Loucy (cell line): ENCODE data around the gene LMBR1.

Source experiments
- EZH2phosphoT487 ChIP-seq: fragments of 200-600 bp; IDR thresholded peaks from 2 replicates; pipeline ENCODE4 v1.6.1; 2018; ENCODE audit warnings: antibody characterized with exemption, mild to moderate bottlenecking, moderate library complexity, borderline replicate concordance
- TF ChIP-seq, protein P1 (sequence below): fragments of 200-600 bp; sonication (generic); conservative IDR thresholded peaks from 2 replicates; pipeline ENCODE4 v1.5.1; 2014; ENCODE audit warnings: mild to moderate bottlenecking, antibody characterized with exemption, low read length

DNA sequence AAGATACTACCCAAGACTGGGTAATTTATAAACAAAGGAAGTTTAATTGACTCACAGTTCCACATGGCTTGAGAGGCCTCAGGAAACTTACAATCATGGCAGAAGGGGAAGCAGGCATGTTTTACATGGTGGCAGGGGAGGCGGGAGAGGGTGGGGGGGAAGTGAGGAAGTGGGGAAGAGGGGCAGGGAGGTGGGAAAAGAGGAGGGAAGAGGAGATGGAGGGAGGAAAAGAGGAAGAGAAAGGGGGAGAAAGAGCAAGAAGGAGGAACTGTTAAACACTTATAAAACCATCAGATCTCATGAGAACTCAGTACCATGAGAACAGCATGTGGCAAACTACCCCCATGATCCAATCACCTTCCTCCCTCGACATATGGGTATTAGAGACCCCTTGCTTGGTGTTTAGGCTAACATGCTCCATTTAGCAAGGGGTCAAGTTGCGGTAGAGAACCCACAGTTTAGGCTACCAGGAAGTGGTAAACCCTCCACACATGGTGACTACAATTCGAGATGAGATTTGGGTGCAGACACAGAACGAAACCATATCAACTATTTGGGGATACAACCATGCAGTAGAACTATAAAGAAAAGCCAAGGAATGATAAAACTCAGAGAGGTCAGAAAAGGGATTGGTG is 3.5 kb upstream of the LMBR1 start:
- TF ChIP-seq, protein P1, sequence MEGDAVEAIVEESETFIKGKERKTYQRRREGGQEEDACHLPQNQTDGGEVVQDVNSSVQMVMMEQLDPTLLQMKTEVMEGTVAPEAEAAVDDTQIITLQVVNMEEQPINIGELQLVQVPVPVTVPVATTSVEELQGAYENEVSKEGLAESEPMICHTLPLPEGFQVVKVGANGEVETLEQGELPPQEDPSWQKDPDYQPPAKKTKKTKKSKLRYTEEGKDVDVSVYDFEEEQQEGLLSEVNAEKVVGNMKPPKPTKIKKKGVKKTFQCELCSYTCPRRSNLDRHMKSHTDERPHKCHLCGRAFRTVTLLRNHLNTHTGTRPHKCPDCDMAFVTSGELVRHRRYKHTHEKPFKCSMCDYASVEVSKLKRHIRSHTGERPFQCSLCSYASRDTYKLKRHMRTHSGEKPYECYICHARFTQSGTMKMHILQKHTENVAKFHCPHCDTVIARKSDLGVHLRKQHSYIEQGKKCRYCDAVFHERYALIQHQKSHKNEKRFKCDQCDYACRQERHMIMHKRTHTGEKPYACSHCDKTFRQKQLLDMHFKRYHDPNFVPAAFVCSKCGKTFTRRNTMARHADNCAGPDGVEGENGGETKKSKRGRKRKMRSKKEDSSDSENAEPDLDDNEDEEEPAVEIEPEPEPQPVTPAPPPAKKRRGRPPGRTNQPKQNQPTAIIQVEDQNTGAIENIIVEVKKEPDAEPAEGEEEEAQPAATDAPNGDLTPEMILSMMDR, result no peak
- no peak for TF ChIP-seq EZH2phosphoT487
